ENCODE measurements around the gene EIF4E3.

GRCh38 chr3:71662568-71662967 is 62.6 kb downstream of the EIF4E3 start:
- no peak for TF ChIP-seq CTCF (IDR thresholded peaks at IDR 0.05 in 8 of 11, conservative IDR thresholded peaks at IDR 0.05 in 3 of 11)
- no peak for TF ChIP-seq POLR2AphosphoS5 (IDR thresholded peaks at IDR 0.05)

Measured in spleen (tissue), 7 donors.